Measurements from ENCODE around the gene GINS2. TPM values are rescaled to one million over a fixed set of nuclear protein-coding genes. Genes with fewer than 3 reads are reported as not detected.

The GINS2 gene
- total RNA-seq, 4 donors from 2014 or later: 2.0 to 10.4 TPM; not detected in 2

DNA sequence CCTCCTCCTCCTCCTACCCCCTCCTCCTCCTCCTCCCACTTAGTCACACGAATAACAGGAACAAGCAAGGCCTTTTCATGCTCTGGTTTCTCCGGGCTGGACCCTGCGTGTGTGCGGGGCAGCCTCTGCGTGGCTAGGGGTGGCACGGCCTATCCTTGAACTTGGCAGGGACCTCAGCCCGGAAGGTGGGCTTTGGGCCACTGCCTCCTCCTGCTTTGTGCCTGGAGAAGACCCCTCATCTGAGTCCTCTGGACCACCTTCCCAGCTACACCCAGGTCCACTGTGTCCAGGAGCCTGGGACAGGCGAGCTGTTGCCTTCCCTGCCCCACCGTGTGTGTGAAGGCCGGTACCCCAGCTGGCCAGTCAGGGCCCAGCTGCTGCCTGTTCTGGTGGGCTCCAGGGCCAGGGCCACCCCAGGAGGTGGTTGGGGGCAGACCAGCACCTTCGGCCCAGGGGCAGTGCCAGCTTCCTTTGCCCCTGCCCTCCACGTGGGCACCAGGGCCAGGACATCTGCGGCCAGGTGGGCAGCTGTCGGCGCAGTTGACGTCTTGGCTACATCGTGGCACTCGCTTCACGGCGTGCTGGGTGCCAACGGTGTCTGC lies 35.4 kb downstream of the GINS2 start:
- no peak for TF ChIP-seq POLR2A (IDR thresholded peaks at IDR 0.05)
- H3K27me3 ChIP-seq: no peaks in the 10 kb centered on the region
- peaks cover 0 to 28% of the 10 kb centered on the region in 2 donors for H3K4me1 ChIP-seq
- DNase-seq: peak in 1 of 2 donors; percentile 58
- no peaks in the 10 kb centered on the region for H3K9me3 ChIP-seq
- no peaks in the 10 kb centered on the region for H3K36me3 ChIP-seq
- intact Hi-C loops (cut with DNase I; ENCODE audit: low total_unique reads): no loop called here
- H3K4me3 ChIP-seq: no peak overlapping the region
- H3K27ac ChIP-seq: peak overlapping the region; percentile 84 to 91

DNA sequence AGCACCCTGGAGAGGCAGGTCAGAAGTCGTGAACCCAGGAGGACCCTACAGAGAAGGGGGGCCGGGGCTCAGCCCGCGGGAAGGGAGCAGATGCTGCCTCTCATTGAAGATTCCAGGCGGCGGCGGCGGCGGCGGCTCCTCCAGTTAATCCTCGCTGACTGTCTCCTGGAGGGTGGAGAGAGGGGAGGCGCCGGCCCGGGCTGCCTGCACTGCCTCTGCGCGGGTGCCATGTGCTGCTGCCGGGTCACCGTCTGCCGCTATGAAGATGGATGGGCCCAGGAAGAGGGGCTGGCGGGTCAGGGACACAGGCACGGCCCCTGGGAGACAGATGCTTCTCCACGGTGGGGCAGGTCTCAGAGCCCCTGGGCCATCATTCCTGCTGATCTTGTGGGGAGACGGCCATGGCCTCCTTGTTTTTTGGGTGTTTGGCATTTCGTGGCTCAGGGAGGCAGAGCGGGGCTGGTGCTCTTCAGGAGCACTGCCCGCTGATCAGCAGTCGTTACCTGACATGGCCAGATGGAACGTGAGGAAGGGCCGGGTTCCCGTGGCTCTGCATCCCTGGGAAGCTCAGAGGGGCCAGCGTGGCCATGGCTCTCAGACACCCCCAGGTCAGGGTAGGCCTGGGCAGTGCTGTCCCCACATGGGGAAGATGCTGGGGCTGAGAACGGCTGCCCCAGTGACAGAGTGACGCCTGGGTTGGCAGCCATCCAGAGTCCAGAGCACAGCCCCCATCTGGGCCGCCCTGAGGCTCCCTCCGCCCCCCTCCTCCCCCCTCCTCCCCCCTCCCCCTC lies 36.1 kb downstream of the GINS2 start:
- Histone ChIP-seq H3K4me1 (peaks cover 0 to 28% of the 10 kb centered on the region in 2 donors), H3K27me3 (no peaks in the 10 kb centered on the region), H3K9me3 (no peaks in the 10 kb centered on the region), H3K36me3 (no peaks in the 10 kb centered on the region), H3K27ac (peak overlapping the region; percentile 76 to 82), H3K4me3 (no peak overlapping the region)
- TF ChIP-seq, protein P1, sequence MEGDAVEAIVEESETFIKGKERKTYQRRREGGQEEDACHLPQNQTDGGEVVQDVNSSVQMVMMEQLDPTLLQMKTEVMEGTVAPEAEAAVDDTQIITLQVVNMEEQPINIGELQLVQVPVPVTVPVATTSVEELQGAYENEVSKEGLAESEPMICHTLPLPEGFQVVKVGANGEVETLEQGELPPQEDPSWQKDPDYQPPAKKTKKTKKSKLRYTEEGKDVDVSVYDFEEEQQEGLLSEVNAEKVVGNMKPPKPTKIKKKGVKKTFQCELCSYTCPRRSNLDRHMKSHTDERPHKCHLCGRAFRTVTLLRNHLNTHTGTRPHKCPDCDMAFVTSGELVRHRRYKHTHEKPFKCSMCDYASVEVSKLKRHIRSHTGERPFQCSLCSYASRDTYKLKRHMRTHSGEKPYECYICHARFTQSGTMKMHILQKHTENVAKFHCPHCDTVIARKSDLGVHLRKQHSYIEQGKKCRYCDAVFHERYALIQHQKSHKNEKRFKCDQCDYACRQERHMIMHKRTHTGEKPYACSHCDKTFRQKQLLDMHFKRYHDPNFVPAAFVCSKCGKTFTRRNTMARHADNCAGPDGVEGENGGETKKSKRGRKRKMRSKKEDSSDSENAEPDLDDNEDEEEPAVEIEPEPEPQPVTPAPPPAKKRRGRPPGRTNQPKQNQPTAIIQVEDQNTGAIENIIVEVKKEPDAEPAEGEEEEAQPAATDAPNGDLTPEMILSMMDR (IDR thresholded peaks at IDR 0.05): no peak
- peak in 1 of 2 donors; percentile 11 for TF ChIP-seq POLR2A (IDR thresholded peaks at IDR 0.05)
- intact Hi-C loops (cut with DNase I; ENCODE audit: low total_unique reads): no loop called here
- DNase-seq: peak; percentile 73 to 81

DNA sequence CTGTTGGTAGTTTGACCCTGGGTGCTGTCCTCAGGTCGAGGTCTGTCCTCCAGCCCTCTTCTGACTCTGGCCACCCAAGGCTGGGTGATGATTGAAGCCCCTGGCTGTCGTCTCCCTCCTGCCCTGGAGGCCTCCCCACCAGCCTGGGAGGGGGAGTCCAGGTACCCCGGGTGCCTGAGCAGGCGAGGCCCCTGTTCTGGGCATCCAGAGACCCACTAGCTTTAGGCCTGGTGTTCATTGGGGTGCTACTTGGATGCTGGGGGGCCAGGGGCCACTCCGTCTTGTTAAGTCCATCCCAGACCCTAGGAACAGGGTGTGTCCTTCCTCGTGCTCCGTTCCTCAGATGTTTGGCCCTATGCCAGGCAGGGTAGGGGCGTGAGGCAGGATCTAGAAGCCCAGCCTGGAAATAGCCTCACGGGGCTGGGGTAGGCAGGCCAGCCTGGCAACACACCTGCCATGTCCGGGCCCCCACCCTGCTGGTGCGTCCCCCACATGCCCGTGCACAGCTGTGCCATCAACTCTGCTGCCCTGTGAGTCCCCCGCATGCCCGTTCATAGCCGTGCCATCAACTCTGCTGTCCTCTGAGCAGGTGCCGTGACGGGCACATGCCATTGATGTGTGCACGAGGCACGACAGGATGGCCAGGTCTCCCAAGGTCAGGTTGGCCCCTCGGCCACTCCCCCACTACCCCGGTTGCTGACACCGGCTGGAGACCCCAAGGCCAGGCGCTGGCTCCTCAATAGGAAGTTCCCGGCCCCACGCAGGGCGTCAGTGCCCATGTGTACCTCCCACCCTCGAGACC lies 36.9 kb downstream of the GINS2 start:
- no peaks in the 10 kb centered on the region for H3K27me3 ChIP-seq
- H3K9me3 ChIP-seq: no peaks in the 10 kb centered on the region
- intact Hi-C loops (cut with DNase I; ENCODE audit: low total_unique reads): no loop called here
- peaks cover 0 to 28% of the 10 kb centered on the region in 2 donors for H3K4me1 ChIP-seq
- H3K36me3 ChIP-seq: no peaks in the 10 kb centered on the region
- DNase-seq: peak; percentile 51 to 72
- peak overlapping the region; percentile 76 to 82 for H3K27ac ChIP-seq
- no peak overlapping the region for H3K4me3 ChIP-seq
- TF ChIP-seq, protein P1 (IDR thresholded peaks at IDR 0.05): no peak
- no peak for TF ChIP-seq POLR2A (IDR thresholded peaks at IDR 0.05)

DNA sequence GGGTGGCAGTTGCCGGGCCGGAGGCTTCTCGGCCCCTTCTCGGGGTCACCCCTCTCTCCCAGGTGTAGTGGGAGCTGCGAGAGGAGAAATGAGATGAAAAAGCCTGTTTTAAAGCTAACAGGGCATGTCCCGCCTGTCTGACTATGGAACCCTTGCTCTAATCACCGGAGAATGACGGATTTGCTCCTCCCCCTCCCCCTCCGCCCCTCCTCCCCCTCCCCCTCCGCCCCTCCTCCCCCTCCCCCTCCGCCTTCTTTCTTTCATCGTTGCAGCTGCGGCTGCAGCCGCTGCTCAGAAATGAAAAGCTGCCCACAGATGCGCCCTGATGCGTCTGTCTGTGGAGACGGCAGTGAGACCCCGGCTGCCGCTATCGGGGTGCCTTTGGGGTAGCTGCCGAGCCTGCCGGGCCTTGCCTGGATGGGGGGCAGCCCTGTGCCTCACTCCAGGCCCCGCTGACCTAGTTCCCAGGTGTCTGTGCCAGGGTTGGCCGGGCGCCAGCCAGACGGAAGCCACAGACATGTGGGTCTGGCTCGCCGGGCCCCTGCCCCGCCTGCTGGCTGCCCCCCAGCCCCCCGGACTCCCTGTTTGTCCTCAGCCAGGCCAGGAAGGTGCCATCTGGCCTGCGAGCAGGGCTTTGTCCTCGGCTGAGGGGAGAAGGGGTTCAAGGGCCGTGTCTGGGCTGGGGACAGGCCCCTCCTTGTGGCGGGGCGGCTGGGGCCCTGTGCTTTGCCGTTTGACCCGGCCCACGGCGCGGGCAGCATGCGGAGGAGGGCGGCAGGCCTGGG lies 37.7 kb downstream of the GINS2 start:
- intact Hi-C loops (cut with DNase I; ENCODE audit: low total_unique reads): no loop called here
- TF ChIP-seq POLR2A (IDR thresholded peaks at IDR 0.05): no peak
- TF ChIP-seq, protein P1 (IDR thresholded peaks at IDR 0.05): no peak
- peak overlapping the region; percentile 61 to 82 for H3K27ac ChIP-seq
- no peak overlapping the region for H3K4me3 ChIP-seq
- H3K9me3 ChIP-seq: no peaks in the 10 kb centered on the region
- no peaks in the 10 kb centered on the region for H3K27me3 ChIP-seq
- H3K36me3 ChIP-seq: no peaks in the 10 kb centered on the region
- peaks cover 0 to 28% of the 10 kb centered on the region in 2 donors for H3K4me1 ChIP-seq
- DNase-seq: peak; percentile 58 to 67
